ENCODE data around the gene SLIT1. TPM values are rescaled to one million over a fixed set of nuclear protein-coding genes. Genes with fewer than 3 reads are reported as not detected.
A peak's percentile ranks its signal among the peaks of the same experiment; 100 is the strongest.

Gene SLIT1
- total RNA-seq, 1 donor from 2014 or later, result 0.16 TPM

- ATAC-seq (ENCODE audit: poor library complexity) (no peak), DNase-seq (no peak)
- intact Hi-C loops (cut with DNase I), result no loop called here
Measured at GRCh38 chr10:97075961-97076525, 109.7 kb downstream of the SLIT1 start.

- ATAC-seq (ENCODE audit: poor library complexity), result no peak
- intact Hi-C loops (cut with DNase I), result no loop called here
- no peak for DNase-seq
Measured at GRCh38 chr10:97075421-97075820, 110.3 kb downstream of the SLIT1 start.

- intact Hi-C loops (cut with DNase I), result no loop called here
- DNase-seq (no peak), ATAC-seq (ENCODE audit: poor library complexity) (no peak)
Measured at GRCh38 chr10:97074256-97075145, 111.3 kb downstream of the SLIT1 start.

GRCh38 chr10:97072851-97073665, 112.7 kb downstream of the SLIT1 start:
- DNase-seq (peak; percentile 90), ATAC-seq (ENCODE audit: poor library complexity) (peak; percentile 93)
- intact Hi-C loops (cut with DNase I), result loop anchor here (2.0 kb wide), 2 partner anchors 44 to 138 kb away; no protein-coding TSS in a partner anchor

- DNase-seq, result no peak
- intact Hi-C loops (cut with DNase I), result no loop called here
- ATAC-seq (ENCODE audit: poor library complexity), result no peak
Measured at GRCh38 chr10:97071496-97071895, 114.3 kb downstream of the SLIT1 start.

- ATAC-seq (ENCODE audit: poor library complexity), result no peak
- no peak for DNase-seq
- intact Hi-C loops (cut with DNase I), result no loop called here
Measured at GRCh38 chr10:97069576-97070362, 116.0 kb downstream of the SLIT1 start.

GRCh38 chr10:97069026-97069425, 116.7 kb downstream of the SLIT1 start:
- ATAC-seq (ENCODE audit: poor library complexity) (no peak), DNase-seq (no peak)
- intact Hi-C loops (cut with DNase I), result no loop called here

- ATAC-seq (ENCODE audit: poor library complexity) (no peak), DNase-seq (no peak)
- intact Hi-C loops (cut with DNase I), result no loop called here
Measured at GRCh38 chr10:97067716-97068391, 117.9 kb downstream of the SLIT1 start.

GRCh38 chr10:97066877-97067555, 118.7 kb downstream of the SLIT1 start:
- ATAC-seq (ENCODE audit: poor library complexity) (no peak), DNase-seq (no peak)
- intact Hi-C loops (cut with DNase I), result no loop called here

GRCh38 chr10:97065686-97066660, 119.8 kb downstream of the SLIT1 start:
- intact Hi-C loops (cut with DNase I), result no loop called here
- ATAC-seq (ENCODE audit: poor library complexity) (no peak), DNase-seq (no peak)

GRCh38 chr10:97065128-97065527, 120.6 kb downstream of the SLIT1 start:
- no peak for DNase-seq
- ATAC-seq (ENCODE audit: poor library complexity), result no peak
- intact Hi-C loops (cut with DNase I), result no loop called here

- ATAC-seq (ENCODE audit: poor library complexity), result no peak
- intact Hi-C loops (cut with DNase I), result no loop called here
- no peak for DNase-seq
Measured at GRCh38 chr10:97063983-97064837, 121.5 kb downstream of the SLIT1 start.

GRCh38 chr10:97063271-97063982, 122.3 kb downstream of the SLIT1 start:
- intact Hi-C loops (cut with DNase I), result no loop called here
- ATAC-seq (ENCODE audit: poor library complexity), result no peak

GRCh38 chr10:97062456-97062855, 123.3 kb downstream of the SLIT1 start:
- intact Hi-C loops (cut with DNase I), result no loop called here
- DNase-seq, result no peak
- no peak for ATAC-seq (ENCODE audit: poor library complexity)

More at GRCh38 chr10:97063271-97063982, 122.3 kb downstream of the SLIT1 start:
- DNase-seq, result no peak

GRCh38 chr10:97062046-97062445, 123.7 kb downstream of the SLIT1 start:
- ATAC-seq (ENCODE audit: poor library complexity) (no peak), DNase-seq (no peak)
- intact Hi-C loops (cut with DNase I), result no loop called here
